ENCODE measurements around the gene SEPTIN7. TPM values are rescaled to one million over a fixed set of nuclear protein-coding genes. Genes with fewer than 3 reads are reported as not detected.

SEPTIN7 gene
- polyA plus RNA-seq, 2 donors: 92.6 to 116 TPM

DNA sequence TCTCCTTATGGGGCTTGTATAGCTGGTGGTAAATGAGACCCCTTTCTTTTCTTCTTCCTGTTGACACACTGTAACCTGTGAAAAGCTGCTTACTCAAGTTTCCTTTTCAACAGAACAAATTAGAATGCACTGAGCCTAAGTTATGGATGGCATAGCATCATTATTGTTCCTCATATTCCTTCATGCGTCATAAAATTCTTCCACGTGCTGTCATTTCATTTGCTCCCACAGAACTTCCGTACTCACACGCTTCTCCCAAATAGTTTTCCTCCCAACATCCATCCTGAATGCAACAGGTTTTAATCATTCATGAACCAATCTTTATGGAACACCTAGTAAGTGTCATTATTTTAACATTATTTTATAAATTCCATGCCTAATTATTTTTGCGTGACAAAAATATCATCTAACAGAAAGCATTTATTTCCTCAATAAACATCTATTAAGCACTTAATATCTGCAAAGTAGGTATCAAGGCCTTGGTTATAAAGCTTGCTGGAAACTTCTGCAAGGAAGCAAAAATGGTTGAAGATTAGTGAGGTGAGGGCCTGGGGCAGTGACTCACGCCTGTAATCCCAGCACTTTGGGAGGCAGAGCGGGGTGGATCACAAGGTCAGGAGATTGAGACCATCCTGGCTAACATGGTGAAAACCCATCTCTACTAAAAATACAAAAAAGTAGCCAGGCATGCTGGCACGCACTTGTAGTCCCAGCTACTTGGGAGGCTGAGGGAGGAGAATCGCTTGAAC, 18.9 kb upstream of the SEPTIN7 start:
- Histone ChIP-seq H3K9me3 (ENCODE audit: control insufficient read depth in 2 of 2, insufficient read depth in 1 of 2, low read depth in 1 of 2, low read length in 1 of 2) (no peaks in the 10 kb centered on the region), H3K27me3 (ENCODE audit: control insufficient read depth in 1 of 2, insufficient read depth in 2 of 2, low read length in 2 of 2) (no peaks in the 10 kb centered on the region), H3K27ac (ENCODE audit: low read depth in 2 of 2, low read length in 1 of 2) (no peak overlapping the region), H3K4me1 (ENCODE audit: control insufficient read depth in 2 of 2, insufficient read depth in 2 of 2, low read length in 1 of 2) (no peaks in the 10 kb centered on the region), H3K36me3 (ENCODE audit: control insufficient read depth in 2 of 2, insufficient read depth in 2 of 2, low read length in 1 of 2) (no peaks in the 10 kb centered on the region), H3K4me3 (ENCODE audit: low read depth in 1 of 2, low read length in 2 of 2) (no peak overlapping the region)
- WGBS, 2 donors: 92% methylated on average over 9 of the region's 9 CpGs

DNA sequence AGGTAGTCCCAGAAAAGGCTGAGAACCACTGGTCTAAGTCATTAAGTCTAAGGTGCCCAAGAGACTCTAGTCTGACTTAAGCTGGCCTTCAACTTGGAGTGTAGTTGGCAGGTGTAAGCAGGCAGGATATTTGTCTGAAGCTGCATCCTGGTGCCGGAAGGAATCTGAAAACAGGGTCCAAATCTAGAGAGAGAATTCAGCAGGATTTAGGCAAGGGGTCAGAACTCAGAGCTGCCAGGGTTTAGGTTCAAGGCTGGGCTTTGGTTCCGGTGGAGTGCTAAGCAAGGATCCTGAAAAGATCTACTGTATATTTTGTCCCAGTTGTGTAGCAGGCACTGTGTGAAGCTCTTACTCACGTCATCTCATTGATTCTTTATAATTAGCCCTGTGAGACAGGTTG, 16.5 kb upstream of the SEPTIN7 start:
- H3K27me3 ChIP-seq (ENCODE audit: control insufficient read depth in 1 of 2, insufficient read depth in 2 of 2, low read length in 2 of 2): no peaks in the 10 kb centered on the region
- 83 to 90% methylated on average over 3 of the region's 3 CpGs for WGBS, 2 donors
- H3K4me3 ChIP-seq (ENCODE audit: low read depth in 1 of 2, low read length in 2 of 2): no peak overlapping the region
- no peaks in the 10 kb centered on the region for H3K9me3 ChIP-seq (ENCODE audit: control insufficient read depth in 2 of 2, insufficient read depth in 1 of 2, low read depth in 1 of 2, low read length in 1 of 2)
- H3K36me3 ChIP-seq (ENCODE audit: control insufficient read depth in 2 of 2, insufficient read depth in 2 of 2, low read length in 1 of 2): no peaks in the 10 kb centered on the region
- H3K27ac ChIP-seq (ENCODE audit: low read depth in 2 of 2, low read length in 1 of 2): no peak overlapping the region
- no peaks in the 10 kb centered on the region for H3K4me1 ChIP-seq (ENCODE audit: control insufficient read depth in 2 of 2, insufficient read depth in 2 of 2, low read length in 1 of 2)

DNA sequence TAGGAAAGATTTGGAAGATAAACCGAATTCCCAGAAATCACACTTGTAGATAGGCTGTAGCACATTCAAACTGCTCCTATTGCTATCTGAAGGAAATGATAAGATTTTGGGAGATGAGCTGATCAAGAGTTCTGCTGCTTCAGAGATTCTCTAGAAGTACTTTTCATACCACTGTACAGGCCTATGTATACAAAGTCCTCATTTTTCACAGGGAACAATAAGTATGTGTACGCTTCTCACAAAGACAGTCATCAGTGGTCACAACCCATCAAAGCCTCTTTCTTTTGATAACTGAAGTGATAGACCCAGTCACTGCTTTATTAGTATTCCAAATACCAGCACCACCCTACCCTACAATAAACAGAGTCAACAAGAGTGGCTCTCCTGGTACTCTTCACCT, 15.6 kb upstream of the SEPTIN7 start:
- Histone ChIP-seq H3K27ac (ENCODE audit: low read depth in 2 of 2, low read length in 1 of 2) (no peak overlapping the region), H3K36me3 (ENCODE audit: control insufficient read depth in 2 of 2, insufficient read depth in 2 of 2, low read length in 1 of 2) (no peaks in the 10 kb centered on the region), H3K9me3 (ENCODE audit: control insufficient read depth in 2 of 2, insufficient read depth in 1 of 2, low read depth in 1 of 2, low read length in 1 of 2) (no peaks in the 10 kb centered on the region), H3K4me1 (ENCODE audit: control insufficient read depth in 2 of 2, insufficient read depth in 2 of 2, low read length in 1 of 2) (no peaks in the 10 kb centered on the region), H3K4me3 (ENCODE audit: low read depth in 1 of 2, low read length in 2 of 2) (no peak overlapping the region), H3K27me3 (ENCODE audit: control insufficient read depth in 1 of 2, insufficient read depth in 2 of 2, low read length in 2 of 2) (no peaks in the 10 kb centered on the region)
- WGBS, 2 donors: 87 to 97% methylated on average over 2 of the region's 2 CpGs

DNA sequence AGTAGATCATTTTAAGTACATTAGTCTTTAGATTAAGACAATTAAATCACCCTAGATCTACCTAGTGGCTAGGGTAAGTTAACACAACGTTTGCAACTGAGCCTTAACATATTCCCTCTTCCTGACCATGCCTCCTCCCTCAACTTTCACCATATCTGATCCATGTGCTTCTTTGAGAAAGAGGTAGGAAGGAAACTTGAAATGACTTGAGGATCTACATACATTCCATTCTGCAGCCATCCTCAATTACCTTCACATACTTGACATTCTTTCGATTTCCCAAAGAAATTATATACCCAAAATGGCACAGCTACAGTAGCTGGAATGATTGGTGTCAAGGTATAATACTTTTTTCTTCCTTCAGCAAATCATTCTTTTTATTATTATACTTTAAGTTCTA, 12.9 kb upstream of the SEPTIN7 start:
- no peaks in the 10 kb centered on the region for H3K36me3 ChIP-seq (ENCODE audit: control insufficient read depth in 2 of 2, insufficient read depth in 2 of 2, low read length in 1 of 2)
- H3K27me3 ChIP-seq (ENCODE audit: control insufficient read depth in 1 of 2, insufficient read depth in 2 of 2, low read length in 2 of 2): no peaks in the 10 kb centered on the region
- no peaks in the 10 kb centered on the region for H3K9me3 ChIP-seq (ENCODE audit: control insufficient read depth in 2 of 2, insufficient read depth in 1 of 2, low read depth in 1 of 2, low read length in 1 of 2)
- H3K4me1 ChIP-seq (ENCODE audit: control insufficient read depth in 2 of 2, insufficient read depth in 2 of 2, low read length in 1 of 2): no peaks in the 10 kb centered on the region
- WGBS, 2 donors: 59 to 68% methylated on average over 2 of the region's 2 CpGs
- H3K4me3 ChIP-seq (ENCODE audit: low read depth in 1 of 2, low read length in 2 of 2): no peak overlapping the region
- no peak overlapping the region for H3K27ac ChIP-seq (ENCODE audit: low read depth in 2 of 2, low read length in 1 of 2)

DNA sequence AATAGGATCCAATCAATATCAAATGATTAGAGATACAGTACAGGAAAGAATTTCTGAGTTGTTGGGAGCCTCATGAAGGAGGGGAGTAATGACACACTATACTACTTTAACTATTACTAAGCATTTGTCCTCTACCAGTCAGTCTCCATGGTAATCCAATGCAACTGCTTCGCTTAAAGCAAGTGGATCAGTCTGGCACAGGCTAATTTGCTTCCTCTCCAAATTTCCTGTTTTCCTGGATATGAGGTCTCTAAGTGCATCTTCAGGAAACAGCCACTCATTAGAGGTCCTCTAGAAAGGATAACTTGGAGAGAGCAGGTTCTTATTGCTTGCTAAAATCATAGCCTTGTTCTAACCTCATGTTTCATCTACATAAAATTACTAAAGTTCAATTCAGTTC, 8.4 kb upstream of the SEPTIN7 start:
- 47 to 71% methylated on average over 1 of the region's 1 CpG for WGBS, 2 donors
- H3K27ac ChIP-seq (ENCODE audit: low read depth in 2 of 2, low read length in 1 of 2): no peak overlapping the region
- no peaks in the 10 kb centered on the region for H3K27me3 ChIP-seq (ENCODE audit: control insufficient read depth in 1 of 2, insufficient read depth in 2 of 2, low read length in 2 of 2)

DNA sequence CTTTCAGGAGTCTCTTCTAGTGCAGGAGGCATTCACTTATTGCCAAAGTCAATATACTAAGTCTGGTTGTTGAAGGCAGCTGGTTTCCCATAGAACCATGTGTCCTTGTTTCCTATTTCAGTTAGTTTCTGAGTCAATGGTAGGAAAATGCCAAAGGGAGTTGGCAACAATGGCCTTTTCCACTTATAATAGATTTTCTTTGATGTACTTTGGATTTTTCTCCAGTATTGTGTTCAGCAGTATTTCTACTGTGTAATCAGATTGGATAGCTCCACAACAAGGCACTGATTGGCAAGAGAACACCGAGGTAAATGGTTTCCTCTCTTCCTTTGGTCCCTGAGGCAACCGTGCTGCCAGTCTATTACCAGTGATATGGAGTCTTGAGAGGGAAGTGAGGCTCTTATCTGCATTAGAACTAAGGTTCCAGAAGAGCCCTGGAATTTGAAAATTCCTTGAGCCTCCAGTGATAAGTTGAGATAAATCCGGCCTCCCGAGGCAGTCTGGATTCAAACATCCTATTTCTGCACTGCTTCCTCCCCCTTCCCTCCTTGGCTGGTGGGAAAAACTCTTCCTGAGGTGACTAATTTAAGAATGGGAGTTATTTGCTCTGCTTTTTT, 7.9 kb upstream of the SEPTIN7 start:
- Histone ChIP-seq H3K9me3 (ENCODE audit: control insufficient read depth in 2 of 2, insufficient read depth in 1 of 2, low read depth in 1 of 2, low read length in 1 of 2) (no peaks in the 10 kb centered on the region), H3K4me3 (ENCODE audit: low read depth in 1 of 2, low read length in 2 of 2) (no peak overlapping the region), H3K36me3 (ENCODE audit: control insufficient read depth in 2 of 2, insufficient read depth in 2 of 2, low read length in 1 of 2) (no peaks in the 10 kb centered on the region), H3K4me1 (ENCODE audit: control insufficient read depth in 2 of 2, insufficient read depth in 2 of 2, low read length in 1 of 2) (no peaks in the 10 kb centered on the region), H3K27me3 (ENCODE audit: control insufficient read depth in 1 of 2, insufficient read depth in 2 of 2, low read length in 2 of 2) (no peaks in the 10 kb centered on the region), H3K27ac (ENCODE audit: low read depth in 2 of 2, low read length in 1 of 2) (no peak overlapping the region)
- WGBS, 2 donors: 35 to 54% methylated on average over 4 of the region's 4 CpGs

More for the DNA sequence above, 8.4 kb upstream of the SEPTIN7 start:
- Histone ChIP-seq H3K36me3 (ENCODE audit: control insufficient read depth in 2 of 2, insufficient read depth in 2 of 2, low read length in 1 of 2) (no peaks in the 10 kb centered on the region), H3K4me3 (ENCODE audit: low read depth in 1 of 2, low read length in 2 of 2) (no peak overlapping the region), H3K4me1 (ENCODE audit: control insufficient read depth in 2 of 2, insufficient read depth in 2 of 2, low read length in 1 of 2) (no peaks in the 10 kb centered on the region), H3K9me3 (ENCODE audit: control insufficient read depth in 2 of 2, insufficient read depth in 1 of 2, low read depth in 1 of 2, low read length in 1 of 2) (no peaks in the 10 kb centered on the region)

DNA sequence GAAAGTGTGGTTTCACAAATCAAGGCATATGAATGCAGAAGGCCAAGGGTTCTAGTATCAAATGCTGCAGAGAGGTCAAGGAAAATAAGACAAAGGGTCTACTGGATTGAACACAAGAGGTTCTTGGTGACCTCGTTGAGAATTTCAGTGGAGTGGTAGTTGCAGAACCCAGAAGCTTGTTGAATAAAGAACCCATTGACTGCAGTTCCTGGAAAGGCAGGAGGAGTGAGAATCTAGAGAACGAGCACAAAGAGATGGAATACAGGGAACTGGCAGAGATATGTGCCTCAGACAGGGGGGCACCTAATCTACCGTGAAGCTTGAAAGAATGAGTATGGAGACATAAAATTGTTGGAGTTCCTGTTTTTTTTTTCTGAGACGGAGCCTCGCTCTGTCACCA, 3.5 kb upstream of the SEPTIN7 start:
- 93 to 96% methylated on average over 5 of the region's 5 CpGs for WGBS, 2 donors
- Histone ChIP-seq H3K9me3 (ENCODE audit: control insufficient read depth in 2 of 2, insufficient read depth in 1 of 2, low read depth in 1 of 2, low read length in 1 of 2) (no peaks in the 10 kb centered on the region), H3K36me3 (ENCODE audit: control insufficient read depth in 2 of 2, insufficient read depth in 2 of 2, low read length in 1 of 2) (no peaks in the 10 kb centered on the region), H3K4me3 (ENCODE audit: low read depth in 1 of 2, low read length in 2 of 2) (no peak overlapping the region), H3K27ac (ENCODE audit: low read depth in 2 of 2, low read length in 1 of 2) (no peak overlapping the region), H3K4me1 (ENCODE audit: control insufficient read depth in 2 of 2, insufficient read depth in 2 of 2, low read length in 1 of 2) (no peaks in the 10 kb centered on the region), H3K27me3 (ENCODE audit: control insufficient read depth in 1 of 2, insufficient read depth in 2 of 2, low read length in 2 of 2) (no peaks in the 10 kb centered on the region)

DNA sequence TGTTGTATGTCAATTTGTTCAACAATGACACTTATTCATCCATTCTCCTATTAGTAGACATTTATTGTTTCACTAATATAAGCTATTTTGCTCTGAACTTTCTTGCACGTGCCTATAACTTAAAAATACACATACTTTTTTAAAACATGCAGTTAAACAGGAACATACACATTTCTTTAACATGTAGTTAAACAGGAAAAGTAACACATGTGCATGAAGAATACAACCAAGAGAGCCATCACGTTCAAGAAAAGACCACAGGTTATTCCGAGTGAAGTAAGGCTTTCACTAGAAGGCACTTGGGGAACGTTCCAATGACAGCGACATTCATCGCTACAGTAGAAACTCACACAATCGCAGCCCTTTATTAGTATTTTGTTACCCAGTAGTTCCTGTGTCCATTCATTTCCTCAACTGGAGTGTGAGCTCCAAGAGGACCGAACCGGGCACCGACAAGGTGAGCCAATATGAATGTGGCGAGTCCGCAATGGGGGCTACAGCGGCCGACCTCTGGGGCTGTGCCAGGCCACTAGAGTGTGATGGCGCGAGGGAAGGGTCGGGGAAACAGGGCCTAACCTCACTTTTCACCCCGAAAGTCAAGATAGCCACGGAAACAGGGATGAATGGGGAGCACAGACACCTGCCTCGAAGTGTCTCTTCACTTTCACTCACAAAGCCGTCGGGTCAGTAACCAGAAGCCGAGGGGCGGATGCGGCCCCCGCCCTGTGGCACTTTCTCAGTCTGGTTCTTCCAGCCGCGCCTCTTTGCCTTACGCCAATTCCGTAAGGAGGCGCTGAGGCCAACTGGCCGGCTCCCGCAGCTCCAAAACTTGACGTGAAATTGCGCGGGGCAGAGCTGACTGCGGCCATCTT, 775 bp upstream of the SEPTIN7 start:
- peak overlapping the region; percentile 72 to 87 for H3K4me3 ChIP-seq (ENCODE audit: low read depth in 1 of 2, low read length in 2 of 2)
- H3K36me3 ChIP-seq (ENCODE audit: control insufficient read depth in 2 of 2, insufficient read depth in 2 of 2, low read length in 1 of 2): no peaks in the 10 kb centered on the region
- no peaks in the 10 kb centered on the region for H3K9me3 ChIP-seq (ENCODE audit: control insufficient read depth in 2 of 2, insufficient read depth in 1 of 2, low read depth in 1 of 2, low read length in 1 of 2)
- 2% methylated on average over 37 of the region's 37 CpGs for WGBS, 2 donors
- no peaks in the 10 kb centered on the region for H3K4me1 ChIP-seq (ENCODE audit: control insufficient read depth in 2 of 2, insufficient read depth in 2 of 2, low read length in 1 of 2)
- no peaks in the 10 kb centered on the region for H3K27me3 ChIP-seq (ENCODE audit: control insufficient read depth in 1 of 2, insufficient read depth in 2 of 2, low read length in 2 of 2)
- peak overlapping the region; percentile 97 for H3K27ac ChIP-seq (ENCODE audit: low read depth in 2 of 2, low read length in 1 of 2)

DNA sequence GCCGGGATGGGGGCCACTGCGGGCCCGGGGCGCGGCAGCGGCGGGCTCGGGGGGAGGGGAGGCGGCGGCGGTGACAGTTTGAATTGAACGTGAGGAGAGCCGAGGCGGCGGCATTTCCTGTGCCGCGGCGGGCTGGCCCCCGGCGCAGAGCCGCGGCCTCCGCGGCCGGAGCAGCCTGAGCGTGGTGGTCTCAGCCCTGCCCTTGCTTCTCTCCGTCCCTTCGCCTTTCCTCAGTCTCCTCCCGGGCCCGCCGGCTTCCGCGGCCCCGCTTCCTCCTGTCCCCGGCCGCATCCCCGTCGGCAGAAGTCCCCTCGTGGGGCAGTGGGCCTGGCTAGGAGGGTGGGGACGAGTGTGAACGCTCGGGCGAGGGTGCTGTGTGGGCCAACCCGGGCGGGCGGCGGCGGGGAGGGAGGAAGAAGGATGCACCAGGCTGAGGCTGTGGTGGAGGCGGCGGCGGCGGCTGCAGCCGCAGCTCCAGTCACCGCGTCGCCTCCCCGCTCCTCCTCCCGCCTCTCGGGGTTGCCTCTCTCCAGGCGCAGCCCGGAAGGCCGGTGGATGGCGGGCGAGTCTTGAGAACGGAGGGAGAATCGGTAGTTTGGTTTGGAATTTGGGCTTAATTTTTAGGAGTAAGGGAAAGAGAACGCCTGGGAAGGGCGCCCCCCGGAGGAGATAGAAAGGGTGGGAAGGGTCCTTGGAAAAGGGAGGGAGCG, 690 bp downstream of the SEPTIN7 start:
- peak overlapping the region; percentile 97 for H3K27ac ChIP-seq (ENCODE audit: low read depth in 2 of 2, low read length in 1 of 2)
- peak overlapping the region; percentile 72 to 87 for H3K4me3 ChIP-seq (ENCODE audit: low read depth in 1 of 2, low read length in 2 of 2)
- no peaks in the 10 kb centered on the region for H3K4me1 ChIP-seq (ENCODE audit: control insufficient read depth in 2 of 2, insufficient read depth in 2 of 2, low read length in 1 of 2)
- no peaks in the 10 kb centered on the region for H3K27me3 ChIP-seq (ENCODE audit: control insufficient read depth in 1 of 2, insufficient read depth in 2 of 2, low read length in 2 of 2)
- no peaks in the 10 kb centered on the region for H3K9me3 ChIP-seq (ENCODE audit: control insufficient read depth in 2 of 2, insufficient read depth in 1 of 2, low read depth in 1 of 2, low read length in 1 of 2)
- 0 to 1% methylated on average over 47 to 70 of the region's 70 CpGs for WGBS, 2 donors
- H3K36me3 ChIP-seq (ENCODE audit: control insufficient read depth in 2 of 2, insufficient read depth in 2 of 2, low read length in 1 of 2): no peaks in the 10 kb centered on the region

All from esophagus (tissue), 2 donors.